H1 (cell line): Measurements from ENCODE around the gene PI16. TPM values are rescaled to one million over a fixed set of nuclear protein-coding genes. Genes with fewer than 3 reads are reported as not detected.

Experiments
- CTCF ChIA-PET: fragments of 300-600 bp; sonication (Branson Sonifier 250); formaldehyde crosslinking; loops from one replicate; lab custom pipeline; 2021; ENCODE audit not compliant: partially characterized antibody; lab: Charles Lee
- POLR2A ChIA-PET: fragments of 300-600 bp; sonication (Branson Sonifier 250); formaldehyde crosslinking; loops from one replicate; lab custom pipeline; 2021; ENCODE audit warnings: inconsistent platforms; ENCODE audit not compliant: partially characterized antibody; lab: Charles Lee
- DNase-seq, 2 experiments: peaks; one replicate each; pipeline versions ENCODE4 v3.0.0 to v3.0.0-alpha.2; 2010 to 2022; ENCODE audit warnings: low spot score in 2 of 2, low read depth in 1 of 2, mixed read lengths in 1 of 2
- FAIRE-seq: peaks from 2 replicates; lab custom pipeline; 2011; peaks lifted over from hg19 to GRCh38; lab: Jason Lieb, UNC
- H2AFZ ChIP-seq: 2 replicates; pipeline ENCODE4 v1.8.1; 2012; ENCODE audit warnings: low read length, inconsistent platforms
- H2AK5ac ChIP-seq: 2 replicates; pipeline ENCODE4 v1.6.1; 2013; ENCODE audit warnings: low read depth, low read length
- H2BK120ac ChIP-seq: replicated peaks from 2 replicates; pipeline ENCODE3; 2013; ENCODE audit warnings: low read depth, low read length, inconsistent platforms
- H2BK12ac ChIP-seq: 2 replicates; pipeline ENCODE4 v1.6.1; 2013; ENCODE audit warnings: low read depth, low read length
- H2BK15ac ChIP-seq: 2 replicates; pipeline ENCODE4 v1.6.1; 2013; ENCODE audit warnings: low read length
- H2BK20ac ChIP-seq: 2 replicates; pipeline ENCODE4 v1.6.1; 2013; ENCODE audit warnings: low read length
- H2BK5ac ChIP-seq: 2 replicates; pipeline ENCODE4 v1.6.1; 2013; ENCODE audit warnings: low read depth, low read length
- H3K14ac ChIP-seq: 2 replicates; pipeline ENCODE4 v1.6.1; 2013; ENCODE audit warnings: inconsistent platforms; ENCODE audit not compliant: insufficient read length
- H3K18ac ChIP-seq: 2 replicates; pipeline ENCODE4 v1.6.1; 2013; ENCODE audit warnings: low read length; ENCODE audit errors: extremely low read depth
- H3K23ac ChIP-seq: 2 replicates; pipeline ENCODE4 v1.6.1; 2013; ENCODE audit warnings: inconsistent platforms; ENCODE audit not compliant: insufficient read length
- H3K23me2 ChIP-seq: 2 replicates; pipeline ENCODE4 v1.6.1; 2013; ENCODE audit warnings: low read depth, low read length
- H3K27ac ChIP-seq: 2 replicates; pipeline ENCODE4 v1.6.1; 2011; ENCODE audit warnings: low read depth, low read length, inconsistent platforms
- H3K27me3 ChIP-seq, 4 experiments: replicated peaks in 1 of 4; 1 replicate in 1 of 4; 2 replicates in 3 of 4; pipeline versions ENCODE4 v1.6.1 to v1.8.1; 2011 to 2013; ENCODE audit warnings: low read length in 3 of 4, mild to moderate bottlenecking in 3 of 4, inconsistent platforms in 2 of 4, mixed read lengths in 2 of 4, moderate library complexity in 1 of 4; ENCODE audit not compliant: control insufficient read depth in 3 of 4, insufficient read depth in 3 of 4; ENCODE audit errors: extremely low read depth in 1 of 4
- H3K36me3 ChIP-seq, 4 experiments: 2 replicates each; pipeline versions ENCODE4 v1.6.1 to v1.8.1; 2011 to 2013; ENCODE audit warnings: mild to moderate bottlenecking in 4 of 4, low read length in 3 of 4, moderate library complexity in 2 of 4, control low read depth in 1 of 4, inconsistent platforms in 1 of 4; ENCODE audit not compliant: insufficient read depth in 4 of 4, control insufficient read depth in 2 of 4
- H3K4ac ChIP-seq: replicated peaks from 2 replicates; pipeline ENCODE3; 2013; ENCODE audit warnings: low read length, low read depth, mixed read lengths, inconsistent platforms; ENCODE audit not compliant: insufficient read length
- H3K4me1 ChIP-seq, 4 experiments: replicated peaks in 1 of 4; 1 replicate in 1 of 4; 2 replicates in 3 of 4; pipeline versions ENCODE4 v1.6.1 to v1.8.1; 2011 to 2013; ENCODE audit warnings: low read length in 3 of 4, inconsistent platforms in 2 of 4, mixed read lengths in 1 of 4; ENCODE audit not compliant: insufficient read depth in 4 of 4, control insufficient read depth in 3 of 4
- H3K4me2 ChIP-seq, 2 experiments: 2 replicates each; pipeline versions ENCODE4 v1.6.1 to v1.8.1; 2011 to 2013; ENCODE audit warnings: low read depth in 2 of 2, low read length in 2 of 2, control low read depth in 1 of 2, inconsistent platforms in 1 of 2, mild to moderate bottlenecking in 1 of 2; ENCODE audit not compliant: insufficient read depth in 1 of 2
- H3K4me3 ChIP-seq, 4 experiments: fragments of 200-600, 300-600 bp in 1 of 4; sonication (generic), shearing (Covaris generic), sonication (Bioruptor Twin) in 1 of 4; 2 replicates each; pipeline versions ENCODE4 v1.5.1 to v1.8.1; 2011 to 2016; ENCODE audit warnings: low read length in 4 of 4, low read depth in 3 of 4, control low read depth in 2 of 4, inconsistent platforms in 2 of 4, mild to moderate bottlenecking in 2 of 4, mixed read lengths in 1 of 4, moderate library complexity in 1 of 4; ENCODE audit not compliant: insufficient read depth in 2 of 4; ENCODE audit errors: extremely low read depth in 1 of 4
- H3K56ac ChIP-seq: replicated peaks from 2 replicates; pipeline ENCODE3; 2013; ENCODE audit warnings: low read depth, mild to moderate bottlenecking, mixed read lengths, low read length, inconsistent platforms; ENCODE audit not compliant: insufficient read length
- H3K79me1 ChIP-seq: 2 replicates; pipeline ENCODE4 v1.6.1; 2013; ENCODE audit warnings: low read depth, low read length, control low read depth
- H3K79me2 ChIP-seq, 2 experiments: 2 replicates each; pipeline versions ENCODE4 v1.6.1 to v1.8.1; 2012 to 2013; ENCODE audit warnings: low read length in 2 of 2, mild to moderate bottlenecking in 2 of 2, inconsistent platforms in 1 of 2; ENCODE audit not compliant: insufficient read depth in 2 of 2, control insufficient read depth in 1 of 2
- H3K9ac ChIP-seq, 4 experiments: replicated peaks in 1 of 4; 1 replicate in 1 of 4; 2 replicates in 3 of 4; pipeline versions ENCODE4 v1.6.1 to v1.8.1; 2011 to 2013; ENCODE audit warnings: low read depth in 3 of 4, low read length in 3 of 4, control low read depth in 2 of 4, mild to moderate bottlenecking in 2 of 4, moderate library complexity in 2 of 4, inconsistent platforms in 1 of 4; ENCODE audit errors: extremely low read depth in 1 of 4
- H3K9me3 ChIP-seq, 2 experiments: 2 replicates each; pipeline versions ENCODE4 v1.6.1 to v1.8.1; 2012 to 2013; ENCODE audit warnings: mild to moderate bottlenecking in 2 of 2, moderate library complexity in 2 of 2, control low read depth in 1 of 2, inconsistent platforms in 1 of 2, low read depth in 1 of 2, low read length in 1 of 2, mixed read lengths in 1 of 2; ENCODE audit not compliant: insufficient read depth in 2 of 2
- H4K20me1 ChIP-seq, 2 experiments: replicated peaks in 1 of 2; 2 replicates each; pipeline versions ENCODE3 to v1.8.1; 2011 to 2013; ENCODE audit warnings: inconsistent platforms in 2 of 2, low read length in 2 of 2, mild to moderate bottlenecking in 1 of 2; ENCODE audit not compliant: insufficient read depth in 2 of 2, control insufficient read depth in 1 of 2
- H4K5ac ChIP-seq: 2 replicates; pipeline ENCODE4 v1.6.1; 2013; ENCODE audit warnings: low read length, low read depth, mixed read lengths, inconsistent platforms; ENCODE audit not compliant: insufficient read length
- H4K8ac ChIP-seq: 2 replicates; pipeline ENCODE4 v1.8.0; 2013; ENCODE audit warnings: mild to moderate bottlenecking, moderate library complexity, low read length, inconsistent platforms; ENCODE audit not compliant: insufficient read depth; ENCODE audit errors: extremely low read depth
- H4K91ac ChIP-seq: replicated peaks from 2 replicates; pipeline ENCODE3; 2013; ENCODE audit warnings: low read length, mixed read lengths, inconsistent platforms; ENCODE audit not compliant: insufficient read length
- ASH2L ChIP-seq: fragments of 200-600, 300-600 bp; sonication (generic); IDR thresholded peaks from one replicate; pipeline ENCODE4 v1.7.1; 2017; ENCODE audit warnings: low read length
- CBX8 ChIP-seq: fragments of 300-800, 300-1000 bp; sonication (generic); IDR thresholded peaks from 2 replicates; pipeline ENCODE4 v1.7.1; 2016; ENCODE audit warnings: low read depth, low read length, borderline replicate concordance
- EGR1 ChIP-seq: IDR thresholded peaks from 2 replicates; pipeline ENCODE4 v1.6.1; 2011; ENCODE audit warnings: low read depth, low read length, borderline replicate concordance
- NANOG ChIP-seq: IDR thresholded peaks from 2 replicates; pipeline ENCODE4 v1.6.1; 2011; ENCODE audit warnings: low read length, low read depth, mild to moderate bottlenecking, inconsistent platforms; ENCODE audit not compliant: insufficient read depth, poor library complexity, severe bottlenecking
- POU5F1 ChIP-seq: IDR thresholded peaks from 2 replicates; pipeline ENCODE4 v1.6.1; 2011; ENCODE audit warnings: low read depth, mild to moderate bottlenecking, low read length, moderate library complexity
- RBBP5 ChIP-seq: IDR thresholded peaks from 2 replicates; pipeline ENCODE4 v1.7.1; 2012; ENCODE audit warnings: low read depth, mild to moderate bottlenecking, inconsistent platforms, low read length, moderate library complexity, borderline replicate concordance
- RXRA ChIP-seq: IDR thresholded peaks from 2 replicates; pipeline ENCODE4 v1.6.1; 2011; ENCODE audit warnings: low read depth, mild to moderate bottlenecking, low read length, moderate library complexity; ENCODE audit not compliant: insufficient read depth
- SAP30 ChIP-seq: fragments of 300-600 bp; sonication (generic); IDR thresholded peaks from 2 replicates; pipeline ENCODE4 v1.7.1; 2012; ENCODE audit warnings: low read length, moderate library complexity, mild to moderate bottlenecking, inconsistent platforms; ENCODE audit not compliant: insufficient read depth, insufficient replicate concordance
- SIN3A ChIP-seq, 2 experiments: IDR thresholded peaks in 1 of 2; conservative IDR thresholded peaks in 1 of 2; 2 replicates each; pipeline ENCODE4 v1.6.1; 2011 to 2012; ENCODE audit warnings: low read length in 2 of 2, improper control_type of control experiment in 1 of 2, low read depth in 1 of 2, mild to moderate bottlenecking in 1 of 2
- SP1 ChIP-seq: IDR thresholded peaks from 2 replicates; pipeline ENCODE4 v1.6.1; 2011; ENCODE audit warnings: low read depth, low read length
- SRF ChIP-seq: IDR thresholded peaks from 2 replicates; pipeline ENCODE4 v1.6.1; 2011; ENCODE audit warnings: mild to moderate bottlenecking, low read depth, low read length, moderate library complexity
- WGBS, 2 experiments: shearing (Covaris generic) in 1 of 2; methylation state at CpG; one replicate each; pipeline versions ENCODE4 v1.1.6 to v1.1.7; 2013 to 2015; ENCODE audit warnings: low lambda C conversion rate in 2 of 2, mixed read lengths in 2 of 2, inconsistent platforms in 1 of 2, low coverage in 1 of 2, missing lambda C conversion rate in 1 of 2; ENCODE audit not compliant: insufficient replicate concordance in 2 of 2, insufficient coverage in 1 of 2, insufficient read length in 1 of 2; ENCODE audit errors: extremely low coverage in 1 of 2, missing lambda C conversion rate in 1 of 2; 5-methylcytosine and 5-hydroxymethylcytosine counted together
- polyA plus RNA-seq, 7 experiments: library from polyadenylated mRNA; depleted of rRNA in 3 of 7; stranded (reverse) in 5 of 7; unstranded in 2 of 7; fragments of >200 nt in 5 of 7; fragments of 200-250 nt in 2 of 7; gene quantifications; 1 replicate in 5 of 7; 2 replicates in 1 of 7; 4 replicates in 1 of 7; pipeline versions ENCODE4 v1.2.1 to v1.2.3, GENCODE V29; 2011 to 2013; ENCODE audit warnings: missing spikeins in 2 of 7, mixed read lengths in 2 of 7
- total RNA-seq: library from RNA; stranded (reverse); fragmentation: NEBNext Ultra II Directional; extraction: Animal tissue kit (Norgen Biotek cat#: 25700); gene quantifications from 2 replicates; pipeline ENCODE4 v1.2.1, GENCODE V29; 2021

The PI16 gene
- total and polyA plus RNA-seq, 2 of the 8 experiments (the other 6 are each of a cell fraction or from before 2014, with no cell fraction given) = 0.05 TPM; not detected in 1

GRCh38 chr6:36907781-36908180 lies 46.8 kb upstream of the PI16 start:
- Histone ChIP-seq H3K4ac (no peak overlapping the region), H3K4me3 (no peak overlapping the region), H3K9ac (no peak overlapping the region), H3K27ac (no peak overlapping the region), H4K91ac (no peak overlapping the region), H2AFZ (no peak overlapping the region), H2BK120ac (no peak overlapping the region), H2BK5ac (no peak overlapping the region), H4K8ac (no peak overlapping the region)
- TF ChIP-seq CBX8 (no peak), POU5F1 (no peak), SIN3A (conservative IDR thresholded peaks at IDR 0.05 in 1 of 2, IDR thresholded peaks at IDR 0.05 in 1 of 2; ENCODE audit: low read depth in 1 of 2, low read length in 2 of 2) (no peak), RBBP5 (no peak), ASH2L (no peak), NANOG (no peak), EGR1 (no peak), RXRA (no peak), SAP30 (no peak), SRF (no peak), SP1 (no peak)
- TF ChIP-seq, all 59 proteins: peak for 0
- Histone ChIP-seq H3K9me3 (no peaks in the 10 kb centered on the region), H4K5ac (no peak overlapping the region), H3K56ac (no peak overlapping the region), H3K18ac (no peak overlapping the region), H3K4me2 (no peak overlapping the region), H2BK15ac (no peak overlapping the region), H3K23ac (no peak overlapping the region), H3K36me3 (peaks cover 0 to 3% (median 0%) of the 10 kb centered on the region in 4 experiments; a peak in 1 of 8 replicates), H4K20me1 (no peaks in the 10 kb centered on the region), H3K4me1 (no peaks in the 10 kb centered on the region), H2BK20ac (no peak overlapping the region), H3K14ac (no peak overlapping the region), H3K27me3 (no peaks in the 10 kb centered on the region), H3K79me2 (no peaks in the 10 kb centered on the region), H3K23me2 (no peaks in the 10 kb centered on the region), H3K79me1 (no peaks in the 10 kb centered on the region), H2BK12ac (no peak overlapping the region), H2AK5ac (no peak overlapping the region)
- DNase-seq (no peak), FAIRE-seq (no peak)
- POLR2A ChIA-PET = interaction anchor here (1.0 to 1.4 kb wide), 2 partner anchors 33 to 78 kb away, joined by 3 to 4 read pairs; partner anchors contain the start of genes MTCH1 and PPIL1
- WGBS, 2 experiments = 86% methylated on average over 5 of the region's 5 CpGs; no CpG with 5 or more reads in 1 of the 2 experiments
- CTCF ChIA-PET = interaction anchor here (1.2 to 1.5 kb wide), 3 partner anchors 9 to 110 kb away, joined by 3 to 6 read pairs (median 3); no protein-coding TSS in a partner anchor
